WTC11 (cell line): Measurements from ENCODE around the gene GSS. TPM values are rescaled to one million over a fixed set of nuclear protein-coding genes. Genes with fewer than 3 reads are reported as not detected.

Source experiments
- ATAC-seq: fragments of 200-7000 bp; cut with Tn5 transposase; 2 replicates; pipeline ENCODE4 v1.10.0; 2021; ENCODE audit warnings: mild to moderate bottlenecking, moderate library complexity
- CTCF ChIA-PET: fragments of 300-600 bp; sonication (Branson Sonifier 250); formaldehyde crosslinking; loops from one replicate; lab custom pipeline; 2021; ENCODE audit warnings: antibody characterized with exemption; lab: Charles Lee
- POLR2A ChIA-PET: fragments of 350-600 bp; sonication (Branson Sonifier 250); formaldehyde crosslinking; loops from one replicate; lab custom pipeline; 2021; ENCODE audit warnings: antibody characterized with exemption; lab: Charles Lee
- DNase-seq: peaks from one replicate; pipeline ENCODE4 v3.0.0; 2021; ENCODE audit warnings: low spot score
- H3K27ac Mint-ChIP-seq: 2 replicates; pipeline ENCODE4 v1.8.0; 2021; ENCODE audit warnings: mixed read lengths
- H3K27me3 Mint-ChIP-seq: 2 replicates; pipeline ENCODE4 v1.8.0; 2021; ENCODE audit warnings: low read depth, mild to moderate bottlenecking, moderate library complexity, mixed read lengths
- H3K36me3 Mint-ChIP-seq: 2 replicates; pipeline ENCODE4 v1.8.0; 2021; ENCODE audit warnings: mixed read lengths
- H3K4me1 Mint-ChIP-seq: 2 replicates; pipeline ENCODE4 v1.8.0; 2022; ENCODE audit warnings: mixed read lengths
- H3K4me3 Mint-ChIP-seq: 2 replicates; pipeline ENCODE4 v1.8.0; 2021; ENCODE audit warnings: mild to moderate bottlenecking, moderate library complexity, mixed read lengths
- H3K9me3 Mint-ChIP-seq: 2 replicates; pipeline ENCODE4 v1.8.0; 2021; ENCODE audit warnings: mixed read lengths
- AFF4 ChIP-seq: sonication (generic); formaldehyde crosslinking; IDR thresholded peaks from 2 replicates; pipeline ENCODE4 v1.8.1; 2023; ENCODE audit warnings: mild to moderate bottlenecking, missing genetic modification reagents, borderline replicate concordance
- PRDM15 ChIP-seq: sonication (generic); formaldehyde crosslinking; IDR thresholded peaks from 2 replicates; pipeline ENCODE4 v1.8.0; 2022; ENCODE audit warnings: missing genetic modification reagents
- TEAD1 ChIP-seq: sonication (generic); formaldehyde crosslinking; IDR thresholded peaks from 2 replicates; pipeline ENCODE4 v1.8.0; 2022; ENCODE audit warnings: mild to moderate bottlenecking, missing genetic modification reagents
- ZNF121 ChIP-seq: sonication (generic); formaldehyde crosslinking; IDR thresholded peaks from 2 replicates; pipeline ENCODE4 v1.8.0; 2023; ENCODE audit warnings: missing genetic modification reagents
- total RNA-seq: library from RNA; stranded (reverse); gene quantifications from 3 replicates; pipeline ENCODE4 v1.2.3, GENCODE V29; 2021
- TF ChIP-seq, protein P1 (sequence below): sonication (generic); formaldehyde crosslinking; IDR thresholded peaks from 2 replicates; pipeline ENCODE4 v1.8.0; 2023; ENCODE audit warnings: mild to moderate bottlenecking, missing genetic modification reagents
- TF ChIP-seq, protein P2 (sequence below): sonication (generic); formaldehyde crosslinking; IDR thresholded peaks from 2 replicates; pipeline ENCODE4 v1.8.1; 2023; ENCODE audit warnings: mild to moderate bottlenecking, moderate library complexity, missing genetic modification reagents
- TF ChIP-seq, protein P3 (sequence below): fragments of 250-450 bp; sonication (Bioruptor Pico); IDR thresholded peaks from 2 replicates; pipeline ENCODE4 v1.9.0; 2021; ENCODE audit warnings: mild to moderate bottlenecking, borderline replicate concordance
- TF ChIP-seq, protein P4 (sequence below): fragments of 250-450 bp; sonication (Bioruptor Pico); IDR thresholded peaks from 2 replicates; pipeline ENCODE4 v1.9.0; 2021; ENCODE audit warnings: moderate library complexity, mild to moderate bottlenecking, inconsistent platforms, borderline replicate concordance

Gene GSS
- total RNA-seq, 1 experiment from 2014 or later, result 47.3 TPM

DNA sequence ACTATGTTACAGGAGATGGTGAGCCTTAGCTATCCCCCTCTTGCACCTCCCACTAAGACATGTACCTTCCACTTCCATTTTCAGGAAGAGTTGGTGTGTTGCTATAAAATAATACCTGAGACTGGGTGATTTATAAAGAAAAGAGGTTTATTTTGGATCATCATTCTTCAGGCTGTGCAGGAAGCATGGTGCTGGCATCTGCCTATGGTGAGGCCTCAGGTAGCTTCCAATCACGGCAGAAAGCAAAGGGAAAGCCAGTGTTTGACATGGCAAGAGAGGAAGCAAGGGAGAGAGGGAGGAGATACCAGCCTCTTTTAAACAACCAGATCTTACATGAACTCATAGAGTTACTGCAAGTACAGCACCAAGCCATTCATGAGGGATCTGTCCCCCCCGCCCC is 32.2 kb downstream of the GSS start:
- CTCF ChIA-PET, result no interaction called here
- H3K36me3 Mint-ChIP-seq, result peaks cover 31% of the 10 kb centered on the region

More for the DNA sequence above, 32.2 kb downstream of the GSS start:
- no peak for ATAC-seq
- no peaks in the 10 kb centered on the region for H3K27me3 Mint-ChIP-seq
- no peaks in the 10 kb centered on the region for H3K9me3 Mint-ChIP-seq
- no peak overlapping the region for H3K4me3 Mint-ChIP-seq
- H3K27ac Mint-ChIP-seq, result no peak overlapping the region
- no peaks in the 10 kb centered on the region for H3K4me1 Mint-ChIP-seq
- TF ChIP-seq, protein P1, sequence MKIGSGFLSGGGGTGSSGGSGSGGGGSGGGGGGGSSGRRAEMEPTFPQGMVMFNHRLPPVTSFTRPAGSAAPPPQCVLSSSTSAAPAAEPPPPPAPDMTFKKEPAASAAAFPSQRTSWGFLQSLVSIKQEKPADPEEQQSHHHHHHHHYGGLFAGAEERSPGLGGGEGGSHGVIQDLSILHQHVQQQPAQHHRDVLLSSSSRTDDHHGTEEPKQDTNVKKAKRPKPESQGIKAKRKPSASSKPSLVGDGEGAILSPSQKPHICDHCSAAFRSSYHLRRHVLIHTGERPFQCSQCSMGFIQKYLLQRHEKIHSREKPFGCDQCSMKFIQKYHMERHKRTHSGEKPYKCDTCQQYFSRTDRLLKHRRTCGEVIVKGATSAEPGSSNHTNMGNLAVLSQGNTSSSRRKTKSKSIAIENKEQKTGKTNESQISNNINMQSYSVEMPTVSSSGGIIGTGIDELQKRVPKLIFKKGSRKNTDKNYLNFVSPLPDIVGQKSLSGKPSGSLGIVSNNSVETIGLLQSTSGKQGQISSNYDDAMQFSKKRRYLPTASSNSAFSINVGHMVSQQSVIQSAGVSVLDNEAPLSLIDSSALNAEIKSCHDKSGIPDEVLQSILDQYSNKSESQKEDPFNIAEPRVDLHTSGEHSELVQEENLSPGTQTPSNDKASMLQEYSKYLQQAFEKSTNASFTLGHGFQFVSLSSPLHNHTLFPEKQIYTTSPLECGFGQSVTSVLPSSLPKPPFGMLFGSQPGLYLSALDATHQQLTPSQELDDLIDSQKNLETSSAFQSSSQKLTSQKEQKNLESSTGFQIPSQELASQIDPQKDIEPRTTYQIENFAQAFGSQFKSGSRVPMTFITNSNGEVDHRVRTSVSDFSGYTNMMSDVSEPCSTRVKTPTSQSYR (CRISPR knock-in tag), result no peak
- TF ChIP-seq, protein P2, sequence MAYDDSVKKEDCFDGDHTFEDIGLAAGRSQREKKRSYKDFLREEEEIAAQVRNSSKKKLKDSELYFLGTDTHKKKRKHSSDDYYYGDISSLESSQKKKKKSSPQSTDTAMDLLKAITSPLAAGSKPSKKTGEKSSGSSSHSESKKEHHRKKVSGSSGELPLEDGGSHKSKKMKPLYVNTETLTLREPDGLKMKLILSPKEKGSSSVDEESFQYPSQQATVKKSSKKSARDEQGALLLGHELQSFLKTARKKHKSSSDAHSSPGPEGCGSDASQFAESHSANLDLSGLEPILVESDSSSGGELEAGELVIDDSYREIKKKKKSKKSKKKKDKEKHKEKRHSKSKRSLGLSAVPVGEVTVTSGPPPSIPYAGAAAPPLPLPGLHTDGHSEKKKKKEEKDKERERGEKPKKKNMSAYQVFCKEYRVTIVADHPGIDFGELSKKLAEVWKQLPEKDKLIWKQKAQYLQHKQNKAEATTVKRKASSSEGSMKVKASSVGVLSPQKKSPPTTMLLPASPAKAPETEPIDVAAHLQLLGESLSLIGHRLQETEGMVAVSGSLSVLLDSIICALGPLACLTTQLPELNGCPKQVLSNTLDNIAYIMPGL (CRISPR knock-in tag), result no peak
- TF ChIP-seq ZNF121 (CRISPR knock-in tag) (no peak), TEAD1 (CRISPR knock-in tag) (no peak), AFF4 (CRISPR knock-in tag) (no peak), PRDM15 (CRISPR knock-in tag) (no peak)
- TF ChIP-seq, protein P3, sequence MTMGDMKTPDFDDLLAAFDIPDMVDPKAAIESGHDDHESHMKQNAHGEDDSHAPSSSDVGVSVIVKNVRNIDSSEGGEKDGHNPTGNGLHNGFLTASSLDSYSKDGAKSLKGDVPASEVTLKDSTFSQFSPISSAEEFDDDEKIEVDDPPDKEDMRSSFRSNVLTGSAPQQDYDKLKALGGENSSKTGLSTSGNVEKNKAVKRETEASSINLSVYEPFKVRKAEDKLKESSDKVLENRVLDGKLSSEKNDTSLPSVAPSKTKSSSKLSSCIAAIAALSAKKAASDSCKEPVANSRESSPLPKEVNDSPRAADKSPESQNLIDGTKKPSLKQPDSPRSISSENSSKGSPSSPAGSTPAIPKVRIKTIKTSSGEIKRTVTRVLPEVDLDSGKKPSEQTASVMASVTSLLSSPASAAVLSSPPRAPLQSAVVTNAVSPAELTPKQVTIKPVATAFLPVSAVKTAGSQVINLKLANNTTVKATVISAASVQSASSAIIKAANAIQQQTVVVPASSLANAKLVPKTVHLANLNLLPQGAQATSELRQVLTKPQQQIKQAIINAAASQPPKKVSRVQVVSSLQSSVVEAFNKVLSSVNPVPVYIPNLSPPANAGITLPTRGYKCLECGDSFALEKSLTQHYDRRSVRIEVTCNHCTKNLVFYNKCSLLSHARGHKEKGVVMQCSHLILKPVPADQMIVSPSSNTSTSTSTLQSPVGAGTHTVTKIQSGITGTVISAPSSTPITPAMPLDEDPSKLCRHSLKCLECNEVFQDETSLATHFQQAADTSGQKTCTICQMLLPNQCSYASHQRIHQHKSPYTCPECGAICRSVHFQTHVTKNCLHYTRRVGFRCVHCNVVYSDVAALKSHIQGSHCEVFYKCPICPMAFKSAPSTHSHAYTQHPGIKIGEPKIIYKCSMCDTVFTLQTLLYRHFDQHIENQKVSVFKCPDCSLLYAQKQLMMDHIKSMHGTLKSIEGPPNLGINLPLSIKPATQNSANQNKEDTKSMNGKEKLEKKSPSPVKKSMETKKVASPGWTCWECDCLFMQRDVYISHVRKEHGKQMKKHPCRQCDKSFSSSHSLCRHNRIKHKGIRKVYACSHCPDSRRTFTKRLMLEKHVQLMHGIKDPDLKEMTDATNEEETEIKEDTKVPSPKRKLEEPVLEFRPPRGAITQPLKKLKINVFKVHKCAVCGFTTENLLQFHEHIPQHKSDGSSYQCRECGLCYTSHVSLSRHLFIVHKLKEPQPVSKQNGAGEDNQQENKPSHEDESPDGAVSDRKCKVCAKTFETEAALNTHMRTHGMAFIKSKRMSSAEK (CRISPR knock-in tag), result no peak
- TF ChIP-seq, protein P4, sequence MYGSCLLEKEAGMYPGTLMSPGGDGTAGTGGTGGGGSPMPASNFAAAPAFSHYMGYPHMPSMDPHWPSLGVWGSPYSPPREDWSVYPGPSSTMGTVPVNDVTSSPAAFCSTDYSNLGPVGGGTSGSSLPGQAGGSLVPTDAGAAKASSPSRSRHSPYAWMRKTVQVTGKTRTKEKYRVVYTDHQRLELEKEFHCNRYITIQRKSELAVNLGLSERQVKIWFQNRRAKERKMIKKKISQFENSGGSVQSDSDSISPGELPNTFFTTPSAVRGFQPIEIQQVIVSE (CRISPR knock-in tag), result no peak
- POLR2A ChIA-PET, result no interaction called here
- no peak for DNase-seq
